Amniotic epithelial cell (primary cell): ENCODE data around the gene GJA8.
"Not testable (repeated sequence)": the region's sequence is repeated elsewhere in the genome, so short reads cannot be mapped to it uniquely, and the experiment has no call there.

ENCODE experiments used
- DNase-seq: peaks from one replicate; pipeline ENCODE4 v3.0.0-alpha.2; 2010; ENCODE audit warnings: low read depth

GJA8 gene

DNA sequence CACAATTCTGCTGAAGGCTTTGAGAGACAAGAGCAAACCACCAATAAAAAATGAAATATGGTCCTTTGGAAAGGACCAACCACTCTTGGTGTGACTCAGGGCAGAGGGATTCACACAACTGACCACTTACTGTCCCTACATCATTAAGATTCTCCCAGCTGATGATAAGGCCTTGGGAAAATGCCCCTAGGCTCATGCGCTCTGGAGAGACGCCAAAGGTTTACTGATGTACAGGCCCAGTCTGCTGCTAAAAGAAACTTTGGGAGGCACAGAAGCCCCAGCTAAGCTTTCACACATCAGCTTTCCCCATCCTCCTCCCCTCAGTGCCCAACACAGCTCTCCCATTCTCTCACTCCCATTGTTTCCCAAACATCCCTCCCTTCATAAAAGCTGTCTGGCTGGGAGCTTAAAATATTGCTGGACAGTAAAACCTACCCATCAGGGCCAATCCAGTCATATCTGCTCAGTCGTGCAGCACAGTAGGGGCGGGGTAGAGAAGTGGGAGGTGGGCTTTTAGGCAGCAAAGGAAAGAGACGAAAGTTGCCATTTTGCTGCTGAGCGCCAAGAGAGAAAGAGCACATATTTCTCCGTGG, at the start of gene GJA8:
Gene GJA8 (plus strand): TSS at position 543 of the 593 bp plus-strand sequence. CDS start 5,161 bp downstream, outside the sequence.
- peak; percentile 27 for DNase-seq

DNA sequence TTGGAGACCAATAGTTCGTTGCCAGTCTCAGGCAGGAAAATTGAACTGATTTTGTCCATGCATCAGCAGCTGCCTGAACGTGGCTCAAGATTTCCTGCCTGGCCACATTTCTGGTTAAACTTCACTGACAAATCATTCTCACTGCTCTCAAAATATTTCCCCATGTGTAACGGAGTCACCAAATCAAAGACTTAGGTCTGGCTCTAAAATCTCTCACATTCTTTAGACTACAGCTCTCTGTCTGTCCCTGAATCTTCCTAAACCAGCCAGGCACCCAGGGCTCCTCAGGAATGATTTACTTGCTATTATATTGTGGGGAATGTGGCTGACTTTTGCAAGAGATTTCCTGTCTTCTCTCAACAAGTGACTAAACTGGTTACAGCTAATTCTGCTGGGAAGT, 49.2 kb upstream of the GJA8 start:
- peak; percentile 43 for DNase-seq

DNA sequence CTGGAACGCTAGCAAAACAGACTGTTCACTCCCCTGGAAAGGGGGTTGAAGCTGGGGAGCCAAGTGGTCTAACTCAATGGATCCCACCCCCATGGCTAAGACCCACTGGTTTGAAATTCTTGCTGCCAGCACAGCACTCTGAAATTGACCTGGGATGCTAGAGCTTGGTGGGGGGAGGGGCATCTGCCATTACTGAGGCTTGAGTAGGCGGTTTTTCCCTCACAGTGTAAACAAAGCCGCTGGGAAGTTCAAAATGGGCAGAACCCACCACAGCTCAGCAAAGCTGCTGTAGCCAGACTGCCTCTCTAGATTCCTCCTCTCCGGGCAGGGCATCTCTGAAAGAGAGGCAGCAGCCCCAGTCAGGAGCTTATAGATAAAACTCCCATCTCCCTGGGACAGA, 47.6 kb upstream of the GJA8 start:
- DNase-seq = not testable (repeated sequence)

DNA sequence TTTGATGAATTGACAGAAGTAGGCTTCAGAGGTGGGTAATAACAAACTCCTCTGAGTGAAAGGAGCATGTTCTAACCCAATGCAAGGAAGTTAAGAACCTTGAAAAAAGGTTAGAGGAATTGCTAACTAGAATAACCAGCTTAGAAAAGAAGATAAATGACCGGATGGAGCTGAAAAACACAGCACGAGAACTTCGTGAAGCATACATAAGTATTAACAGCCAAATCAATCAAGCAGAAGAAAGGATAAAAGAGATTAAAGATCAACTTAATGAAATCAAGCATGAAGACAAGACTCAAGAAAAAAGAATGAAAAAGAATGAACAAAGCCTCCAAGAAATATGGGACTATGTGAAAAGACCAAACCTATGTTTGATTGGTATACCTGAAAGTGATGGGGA, 46.6 kb upstream of the GJA8 start:
- DNase-seq = not testable (repeated sequence)

DNA sequence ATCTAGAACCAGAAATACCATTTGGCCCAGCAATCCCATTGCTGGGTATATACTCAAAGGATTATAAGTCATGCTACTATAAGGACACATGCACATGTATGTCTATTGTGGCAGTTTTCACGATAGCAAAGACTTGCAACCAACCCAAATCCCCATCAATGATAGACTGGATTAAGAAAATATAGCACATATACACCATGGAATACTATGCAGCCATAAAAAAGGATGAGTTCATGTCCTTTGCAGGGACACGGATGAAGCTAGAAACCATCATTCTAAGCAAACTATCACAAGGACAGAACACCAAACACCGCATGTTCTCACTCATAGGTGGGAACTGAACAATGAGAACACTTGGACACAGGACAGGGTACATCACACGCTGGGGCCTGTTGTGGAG, 35.4 kb upstream of the GJA8 start:
- not testable (repeated sequence) for DNase-seq

DNA sequence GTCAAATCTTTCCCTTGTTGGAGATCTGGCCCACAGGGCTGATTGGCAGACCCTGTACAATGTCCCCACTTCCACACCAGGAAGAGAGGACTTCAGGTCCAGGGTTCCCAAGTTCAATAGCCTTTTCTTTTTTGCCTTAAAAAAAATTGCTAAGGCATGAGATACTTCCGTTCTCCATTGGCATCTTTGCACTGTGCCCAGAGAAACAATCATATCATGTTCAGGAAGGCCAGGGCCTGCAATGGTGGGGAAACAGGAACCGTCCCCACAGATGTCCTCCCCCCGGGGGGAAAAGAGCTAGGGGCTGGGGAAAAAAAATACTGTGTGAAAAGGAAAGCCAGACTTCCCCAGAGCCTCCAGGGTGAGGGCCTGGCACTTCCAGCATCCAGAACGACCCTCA, 24.6 kb upstream of the GJA8 start:
- DNase-seq = no peak

DNA sequence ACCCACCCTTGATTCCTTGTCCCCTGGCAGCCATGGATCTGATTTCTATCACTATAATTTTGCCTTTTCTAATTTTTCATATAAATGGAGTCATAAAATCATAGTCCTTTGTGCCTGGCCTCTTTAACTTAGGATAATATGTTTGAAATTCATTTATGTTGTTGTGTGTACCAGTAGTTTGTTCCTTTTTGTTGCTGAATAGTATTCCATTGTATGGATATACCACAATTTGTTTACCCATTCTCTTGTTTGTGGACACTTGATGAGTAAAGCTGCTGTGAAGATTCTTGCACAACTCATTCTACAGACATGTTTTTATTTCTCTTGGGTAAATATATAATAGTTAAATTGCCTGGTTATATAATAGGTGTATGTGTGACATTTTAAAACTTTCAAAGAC, 22.7 kb upstream of the GJA8 start:
- DNase-seq = no peak

DNA sequence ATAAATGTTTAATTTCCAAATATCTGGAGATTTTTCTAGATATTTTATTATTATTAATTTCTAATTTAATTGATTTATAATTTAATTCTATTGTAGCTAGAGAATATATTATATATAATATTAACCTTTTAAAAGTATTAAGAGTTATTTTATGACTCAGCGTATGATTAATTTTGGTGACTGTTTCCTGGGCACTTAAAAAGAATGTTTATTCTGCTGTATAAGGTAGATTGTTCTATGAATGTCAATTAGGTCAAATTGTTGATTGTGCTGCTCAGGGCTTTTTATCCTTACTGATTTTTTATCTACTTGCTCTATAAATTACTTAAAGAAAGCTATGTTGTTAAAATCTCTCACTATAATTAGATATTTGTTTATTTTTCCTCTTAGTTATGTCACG, 20.1 kb upstream of the GJA8 start:
- no peak for DNase-seq

DNA sequence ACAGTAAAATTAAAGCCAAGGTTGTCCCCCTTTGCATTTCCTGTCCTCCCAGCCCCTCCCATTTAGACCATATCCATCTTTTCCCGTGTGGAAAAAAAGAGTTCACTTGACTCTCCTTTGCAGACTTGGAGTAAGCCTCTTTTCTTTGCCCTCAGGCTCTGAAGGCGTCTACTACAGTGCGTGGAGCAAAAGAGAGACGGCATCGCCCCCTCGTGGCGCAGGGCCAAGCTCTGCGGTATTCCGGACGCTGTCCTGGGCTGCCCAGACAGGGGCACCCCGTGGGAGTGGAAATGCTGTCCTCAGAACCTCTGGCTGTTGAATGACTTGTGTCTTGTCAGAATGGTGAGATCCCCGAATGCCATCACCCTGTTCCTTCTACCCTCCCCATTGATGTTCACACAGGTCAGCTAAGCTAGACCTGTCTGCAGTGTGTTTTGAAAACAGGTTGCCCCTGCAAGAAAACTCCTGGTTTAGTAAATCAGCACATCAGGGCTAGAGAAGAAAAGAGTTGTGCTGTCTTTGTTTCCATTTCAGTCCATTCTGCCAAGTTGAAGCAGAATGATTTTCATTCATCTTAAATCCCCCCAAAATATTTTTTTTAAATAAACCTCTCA, 12.3 kb upstream of the GJA8 start:
- peak; percentile 49 for DNase-seq

DNA sequence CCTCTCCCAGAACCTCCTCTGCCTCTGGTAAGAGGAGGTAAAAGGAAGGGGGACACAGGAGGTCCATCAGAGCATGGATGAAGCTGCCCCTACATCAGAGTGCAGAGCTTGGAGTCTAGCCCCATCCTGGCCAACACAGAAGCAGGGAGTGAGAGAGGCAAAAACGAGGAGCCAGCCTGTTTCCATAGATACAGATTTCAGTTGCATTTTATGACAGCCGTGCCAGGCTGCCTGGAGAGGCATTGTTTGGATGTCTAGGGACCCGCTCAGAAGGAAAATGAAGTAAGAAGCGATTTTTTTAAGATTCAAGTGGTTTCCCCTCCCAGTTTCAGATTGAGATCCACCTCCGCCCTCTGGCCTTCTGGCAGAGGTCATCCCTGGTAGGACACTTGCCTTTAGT, 11.5 kb upstream of the GJA8 start:
- no peak for DNase-seq

DNA sequence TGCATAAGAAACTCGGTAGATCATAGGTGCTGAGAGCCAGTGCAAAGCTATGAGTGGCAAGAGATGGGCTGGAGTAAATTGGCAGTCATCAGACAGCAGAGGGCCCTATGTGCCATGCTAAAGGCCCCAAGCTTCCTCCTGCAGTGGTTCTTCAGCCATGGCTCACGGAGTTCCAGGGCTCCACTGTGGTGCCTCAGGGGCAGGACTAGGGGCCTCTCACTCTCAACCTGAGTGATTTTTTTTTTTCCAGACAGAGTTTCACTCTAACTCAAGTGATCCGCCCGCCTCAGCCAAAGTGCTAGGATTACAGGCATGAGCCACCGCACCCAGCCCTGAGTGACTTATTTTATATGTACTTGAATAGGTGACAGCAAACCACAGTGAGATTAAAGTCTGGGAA, 10.4 kb upstream of the GJA8 start:
- peak; percentile 6 for DNase-seq

DNA sequence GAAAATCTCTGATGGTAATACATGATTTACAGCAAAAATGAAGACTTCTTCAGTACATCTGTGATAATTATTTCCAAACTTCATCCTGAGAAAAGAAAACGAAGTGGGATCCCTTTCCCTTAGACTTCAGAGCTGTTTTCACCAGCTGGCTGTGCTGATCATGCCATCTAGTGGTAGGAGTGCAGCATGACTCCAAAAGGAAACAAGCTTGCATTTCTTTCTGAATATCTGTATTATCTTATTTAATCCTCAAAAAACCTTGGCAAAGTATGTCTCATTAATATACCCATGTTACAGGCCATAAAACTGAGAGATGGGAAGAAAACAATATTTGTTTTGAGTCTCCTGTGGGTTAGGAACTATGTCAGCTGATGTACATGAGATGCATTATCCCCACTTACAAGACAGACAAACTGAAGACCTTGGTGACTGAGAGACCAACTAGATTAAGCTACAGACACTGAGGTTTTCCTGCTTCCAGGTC, 9.8 kb upstream of the GJA8 start:
- peak; percentile 51 for DNase-seq

DNA sequence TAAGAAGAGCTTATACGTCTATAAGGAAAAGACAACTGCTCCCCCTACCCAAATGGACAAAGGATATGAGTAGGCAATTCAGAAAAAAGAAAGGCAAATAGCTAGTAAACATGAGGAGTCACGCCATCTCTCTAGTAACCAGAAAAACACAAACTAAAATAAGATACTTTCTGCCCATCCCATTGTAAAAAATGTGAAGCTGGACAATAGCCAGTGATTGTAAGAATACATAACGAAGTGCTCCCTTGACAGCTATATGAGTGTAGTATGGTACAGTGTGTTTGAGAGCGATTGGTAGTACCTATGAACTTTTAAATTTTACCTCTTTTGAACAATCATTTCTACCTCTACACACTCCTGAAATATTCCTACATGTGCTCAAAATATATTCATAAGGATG, 7.5 kb upstream of the GJA8 start:
- DNase-seq = no peak

DNA sequence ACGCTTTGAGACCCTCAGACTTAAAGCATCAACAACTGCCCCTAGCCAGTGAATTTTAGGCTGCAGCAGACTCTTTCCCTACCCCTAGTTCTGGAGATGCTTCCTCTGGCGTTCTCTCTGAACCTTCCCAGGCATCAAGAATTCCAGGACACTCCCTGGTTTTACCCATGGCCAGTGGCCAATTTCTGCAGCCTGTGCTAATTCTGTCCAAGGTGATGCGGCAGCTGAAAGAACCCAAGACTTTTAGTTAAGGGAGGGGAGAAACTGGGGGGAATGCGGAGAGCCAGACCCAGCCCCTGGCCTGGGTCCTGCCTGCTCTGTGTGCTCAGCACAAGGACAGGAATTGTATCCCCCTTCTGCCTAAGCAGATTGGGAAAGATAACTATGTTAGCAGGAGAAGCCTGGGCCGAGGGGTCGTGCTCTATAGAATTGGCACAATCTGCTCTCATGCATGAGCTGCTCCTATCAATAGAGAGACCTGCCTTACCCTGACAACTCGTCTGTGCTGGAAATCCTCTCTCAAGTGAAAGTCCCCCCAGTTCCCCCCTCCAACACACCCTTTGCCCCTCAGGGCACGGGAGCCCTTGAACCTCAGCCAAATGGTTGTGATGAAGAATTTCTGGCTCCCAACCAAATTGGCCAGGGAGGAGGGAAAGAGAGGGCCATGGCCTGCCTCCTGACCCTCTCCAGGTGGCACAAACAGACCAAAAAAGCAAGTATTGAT, 5.4 kb upstream of the GJA8 start:
- no peak for DNase-seq

DNA sequence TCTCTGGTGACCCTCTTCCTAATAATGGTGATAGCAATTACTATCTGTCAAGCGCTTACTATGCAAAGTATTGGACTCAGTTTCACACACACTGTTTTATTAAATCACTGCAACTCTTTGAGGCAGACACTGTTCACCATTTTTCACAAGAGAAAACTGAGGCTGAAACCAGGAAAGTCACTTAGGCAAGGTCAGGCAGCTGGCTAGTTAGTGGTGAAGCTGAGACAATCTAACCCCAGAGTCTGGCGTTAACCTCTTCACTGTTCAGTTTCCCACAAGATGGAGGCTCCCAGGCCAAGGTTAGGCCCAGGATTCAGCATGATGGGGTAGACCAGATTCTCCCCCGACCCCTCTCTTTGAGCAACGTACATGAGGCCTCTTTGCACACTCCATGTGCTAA, 4.8 kb upstream of the GJA8 start:
- no peak for DNase-seq

DNA sequence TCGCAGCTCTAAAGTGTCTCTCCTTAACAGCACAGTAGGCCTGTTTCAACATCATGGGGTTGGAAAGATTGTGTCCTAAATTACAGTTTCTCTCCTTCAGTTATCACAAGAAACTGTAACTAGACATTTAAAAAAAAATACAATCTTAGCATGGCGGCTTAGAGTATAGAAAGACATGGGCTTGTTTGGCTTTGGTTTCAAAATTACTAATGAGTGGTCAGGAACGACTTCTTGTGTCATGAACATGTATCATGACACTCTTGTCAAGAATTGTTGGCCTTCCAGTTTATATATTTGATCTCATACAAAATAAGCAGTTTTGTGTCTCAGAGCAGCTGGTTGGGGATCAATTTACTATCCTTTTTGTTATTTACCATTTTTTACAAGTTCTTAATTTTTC, 2.1 kb downstream of the GJA8 start:
- no peak for DNase-seq

DNA sequence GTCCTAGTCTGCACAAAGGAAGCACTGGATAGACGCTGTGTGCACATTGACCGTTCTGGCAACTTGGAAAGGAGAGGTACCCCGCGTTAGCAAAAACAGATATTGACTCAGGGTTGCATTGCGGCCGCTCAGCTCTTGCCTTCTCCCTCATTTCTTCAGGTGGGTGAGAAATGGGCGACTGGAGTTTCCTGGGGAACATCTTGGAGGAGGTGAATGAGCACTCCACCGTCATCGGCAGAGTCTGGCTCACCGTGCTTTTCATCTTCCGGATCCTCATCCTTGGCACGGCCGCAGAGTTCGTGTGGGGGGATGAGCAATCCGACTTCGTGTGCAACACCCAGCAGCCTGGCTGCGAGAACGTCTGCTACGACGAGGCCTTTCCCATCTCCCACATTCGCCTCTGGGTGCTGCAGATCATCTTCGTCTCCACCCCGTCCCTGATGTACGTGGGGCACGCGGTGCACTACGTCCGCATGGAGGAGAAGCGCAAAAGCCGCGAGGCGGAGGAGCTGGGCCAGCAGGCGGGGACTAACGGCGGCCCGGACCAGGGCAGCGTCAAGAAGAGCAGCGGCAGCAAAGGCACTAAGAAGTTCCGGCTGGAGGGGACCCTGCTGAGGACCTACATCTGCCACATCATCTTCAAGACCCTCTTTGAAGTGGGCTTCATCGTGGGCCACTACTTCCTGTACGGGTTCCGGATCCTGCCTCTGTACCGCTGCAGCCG, 5.4 kb downstream of the GJA8 start:
- no peak for DNase-seq

DNA sequence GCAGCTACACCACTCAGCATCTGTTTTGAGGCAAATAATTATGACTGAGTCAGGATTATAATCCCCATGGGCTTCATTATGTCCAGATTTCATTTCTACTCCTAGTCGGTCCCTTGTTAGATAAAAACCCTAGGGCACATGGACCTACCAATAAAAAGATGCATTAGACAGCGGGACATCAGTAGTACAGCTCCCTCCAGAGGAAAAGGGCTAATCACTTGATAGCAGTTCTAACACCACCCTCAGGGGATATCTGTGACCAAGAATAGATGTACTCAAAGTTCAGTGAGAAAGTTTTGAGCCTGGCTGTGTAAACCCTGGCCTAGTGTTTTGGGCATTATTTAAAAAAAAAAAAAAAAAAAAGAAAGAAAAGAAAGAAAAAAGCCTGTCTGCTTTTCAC, 10.0 kb downstream of the GJA8 start:
- DNase-seq = no peak

DNA sequence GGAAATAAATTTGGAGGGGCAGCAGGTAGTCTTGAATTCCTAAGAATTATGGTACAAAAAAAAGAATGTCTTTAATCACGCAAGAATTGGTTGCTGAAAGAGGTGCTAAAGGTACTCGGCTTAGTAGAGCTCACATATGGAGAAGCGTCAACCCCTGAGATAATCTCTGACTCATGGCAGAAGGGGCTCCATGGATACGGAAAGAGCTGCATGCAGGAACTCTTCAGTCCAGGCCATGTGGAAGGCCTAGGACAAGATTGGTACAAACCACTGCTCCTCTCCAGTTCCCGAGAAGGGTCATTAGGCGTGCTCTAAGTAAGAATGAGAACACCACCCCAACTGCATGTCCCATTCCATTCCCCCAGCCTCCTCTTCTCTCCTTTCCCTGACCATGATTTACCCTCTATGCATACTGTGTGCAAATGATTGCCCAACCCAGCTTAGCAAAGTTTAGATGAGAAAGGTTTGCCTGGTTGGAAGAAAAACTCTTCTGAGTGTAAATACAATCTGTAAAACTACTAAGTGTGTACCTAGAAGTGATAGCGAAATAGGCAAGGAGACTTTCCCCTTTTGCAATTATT, 10.9 kb downstream of the GJA8 start:
- DNase-seq = no peak

DNA sequence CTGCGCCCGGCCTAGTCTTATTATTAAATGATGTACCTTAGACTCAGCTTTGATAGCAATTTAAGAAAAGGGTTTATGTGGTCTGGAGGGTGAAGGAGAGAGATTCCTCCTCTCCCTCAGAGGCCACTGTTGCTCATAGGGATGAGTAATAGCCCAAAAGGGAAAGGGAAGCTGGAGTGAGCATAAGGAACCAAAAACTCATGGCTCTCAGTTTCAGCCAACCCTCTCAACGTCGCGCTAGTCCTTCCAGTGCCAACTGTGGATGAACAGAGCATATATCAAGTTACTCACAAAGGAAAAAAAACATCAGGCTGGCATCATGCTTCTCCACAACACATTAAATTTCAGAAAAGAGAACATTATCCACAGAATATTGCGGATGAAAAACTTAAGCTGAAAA, 17.3 kb downstream of the GJA8 start:
- DNase-seq = no peak

DNA sequence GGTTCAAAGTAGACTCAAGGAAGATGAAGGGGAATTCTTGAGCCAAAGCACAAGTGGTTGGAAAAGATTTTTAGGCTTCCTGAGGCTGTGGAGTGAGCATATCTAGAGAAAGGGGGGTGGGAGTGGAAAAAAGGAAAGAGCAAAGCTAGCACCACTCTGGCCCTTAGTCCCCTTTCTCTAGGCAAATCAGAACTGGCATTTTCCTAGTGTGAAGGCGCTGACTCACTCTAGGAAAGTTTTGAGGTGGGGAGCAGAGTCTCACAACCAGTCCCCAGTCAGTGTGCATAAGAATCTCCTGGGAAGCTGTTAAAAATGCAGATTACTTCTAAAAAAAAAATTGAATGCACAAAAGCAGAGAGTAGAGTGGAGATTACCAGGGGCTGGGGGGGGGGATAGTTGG, 22.2 kb downstream of the GJA8 start:
- no peak for DNase-seq

DNA sequence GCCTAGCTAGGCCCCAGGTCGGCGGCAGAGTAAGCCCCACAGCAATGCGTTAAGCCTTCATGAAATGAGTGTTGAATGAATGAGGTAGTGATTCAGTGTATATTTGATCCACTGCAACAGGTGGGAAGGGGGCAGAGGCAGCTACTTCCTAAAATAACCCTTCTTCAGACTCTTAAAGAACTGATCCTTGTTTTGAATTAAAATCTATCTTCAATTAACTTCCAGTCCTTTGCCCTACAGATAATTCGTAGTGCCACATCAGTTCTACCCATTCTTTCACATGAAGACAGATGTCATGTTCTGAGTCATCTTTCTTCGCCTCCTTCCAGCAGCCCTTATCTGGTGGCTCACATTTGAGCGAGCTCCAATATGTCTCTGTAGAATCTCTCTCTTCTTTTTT, 24.6 kb downstream of the GJA8 start:
- not testable (repeated sequence) for DNase-seq
